SW480 (cell line): ENCODE measurements around the gene CACNA1D.

Source experiments
- DNase-seq: peaks from one replicate; pipeline ENCODE4 v3.0.0-alpha.2; 2016; ENCODE audit warnings: low spot score

CACNA1D gene

GRCh38 chr3:53691349-53691748 lies 196.9 kb downstream of the CACNA1D start:
- no peak for DNase-seq

DNA sequence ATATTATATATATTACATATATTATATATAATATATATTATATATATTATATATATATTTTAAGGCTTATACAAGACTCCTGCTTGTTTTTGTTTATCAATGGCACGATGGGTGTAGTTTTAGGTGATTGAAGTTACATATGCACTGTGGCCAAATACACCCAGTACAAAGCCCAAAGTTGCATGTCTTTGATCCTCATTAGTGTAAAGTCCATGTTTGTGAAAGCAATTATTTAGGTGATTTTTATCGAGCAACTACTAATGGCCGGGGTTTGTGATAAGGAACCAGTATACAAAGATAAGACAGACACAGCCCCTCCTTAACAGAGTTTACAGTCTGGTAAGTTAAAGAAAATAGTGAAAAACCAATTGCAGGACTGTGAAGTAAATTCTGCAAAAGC lies 197.5 kb downstream of the CACNA1D start:
- no peak for DNase-seq

GRCh38 chr3:53693451-53693850 lies 199.0 kb downstream of the CACNA1D start:
- DNase-seq, result no peak

GRCh38 chr3:53694046-53694445 lies 199.6 kb downstream of the CACNA1D start:
- DNase-seq, result no peak

- no peak for DNase-seq
These were observed 200.4 kb downstream of the CACNA1D start for GRCh38 chr3:53694666-53695323.

DNA sequence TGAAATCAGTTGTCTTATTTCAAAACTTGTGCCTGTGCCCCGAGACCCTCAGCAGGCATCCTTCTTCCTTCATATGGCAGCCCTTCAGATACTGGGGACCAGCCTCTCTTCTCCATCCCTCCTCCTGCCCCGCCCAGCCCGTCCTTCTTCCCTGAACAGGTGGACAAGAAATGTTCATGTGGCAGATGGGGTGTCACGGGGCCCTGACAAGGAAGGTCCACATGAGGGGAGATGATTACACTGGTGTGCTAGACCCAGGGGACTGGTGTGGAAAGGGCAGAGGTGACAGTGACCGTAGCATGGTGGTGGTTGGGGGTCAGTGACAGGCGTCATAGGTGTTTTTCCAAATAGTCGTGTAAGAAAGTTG lies 200.9 kb downstream of the CACNA1D start:
- no peak for DNase-seq

- no peak for DNase-seq
These were observed 202.2 kb downstream of the CACNA1D start for GRCh38 chr3:53696401-53697172.

- no peak for DNase-seq
These were observed 206.0 kb downstream of the CACNA1D start for GRCh38 chr3:53700441-53700840.

DNA sequence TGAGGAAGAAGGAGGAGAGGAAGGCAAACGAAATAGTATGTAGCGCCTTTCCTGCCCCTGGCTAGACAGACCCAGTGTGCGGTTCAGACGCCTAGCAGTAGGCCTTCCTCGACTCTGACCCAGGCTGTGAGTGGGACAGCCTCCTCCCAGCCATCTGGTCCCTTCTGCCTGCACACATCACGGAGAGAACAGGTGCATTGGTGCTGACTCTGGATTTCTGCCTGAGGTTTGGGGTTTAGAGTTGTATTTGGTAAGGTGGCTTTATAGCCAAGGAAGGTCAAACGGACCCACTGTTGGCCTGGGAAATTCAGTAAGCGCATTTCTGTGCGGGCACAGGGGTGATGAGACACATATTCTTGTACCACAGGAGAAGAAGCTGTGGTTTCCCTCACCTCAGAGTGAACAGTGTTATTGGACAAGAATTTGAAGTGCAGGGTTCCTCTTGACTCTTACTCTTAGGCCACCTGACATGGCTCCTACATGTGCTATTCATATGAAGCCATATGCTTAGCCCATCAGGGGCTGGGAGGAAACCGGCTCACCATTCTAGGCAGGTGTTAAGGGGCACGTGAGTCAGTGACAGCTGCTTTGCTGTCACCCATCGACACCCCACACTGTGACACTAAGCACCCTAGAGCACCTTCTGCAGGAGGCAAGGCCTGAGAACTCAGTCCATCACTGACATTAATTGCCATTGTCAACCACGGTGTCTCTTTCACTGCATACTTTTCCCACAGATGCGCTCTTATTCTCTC lies 208.5 kb downstream of the CACNA1D start:
- no peak for DNase-seq

DNA sequence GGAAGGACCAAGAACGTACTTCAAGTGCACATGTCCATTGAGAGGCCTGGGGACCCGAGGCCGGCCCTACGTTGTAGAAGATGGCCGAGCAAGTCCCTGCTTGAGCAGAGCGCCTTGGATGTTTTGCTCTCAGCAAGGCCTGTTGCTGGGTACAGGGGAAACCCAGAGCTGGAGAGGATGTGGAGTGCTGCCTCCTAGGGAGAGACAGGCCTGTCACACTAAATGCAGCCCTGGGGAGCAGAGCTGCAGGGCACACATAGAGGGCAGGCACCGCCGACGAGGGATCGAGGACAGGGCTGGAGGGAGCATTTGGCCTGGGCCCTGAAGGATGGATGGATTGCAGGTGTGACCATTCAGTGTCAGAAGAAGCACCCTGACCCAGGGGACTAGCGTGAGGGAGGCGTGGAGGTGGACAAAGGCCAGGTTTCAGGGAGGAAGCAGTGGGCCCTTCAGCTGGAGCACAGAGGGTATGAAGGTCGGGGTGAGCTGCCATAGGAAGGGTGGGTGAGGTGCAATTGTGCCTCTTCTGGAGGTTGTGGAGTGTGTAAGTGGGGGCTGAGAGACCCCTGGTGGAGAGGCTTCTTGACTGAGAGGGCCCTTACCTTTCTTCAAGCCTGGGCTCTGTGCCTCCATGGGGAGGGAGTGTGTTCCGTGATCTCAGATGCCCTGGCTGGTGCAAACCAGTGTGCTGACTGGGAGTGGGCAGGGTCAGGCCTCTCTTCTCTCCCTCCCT lies 209.4 kb downstream of the CACNA1D start:
- no peak for DNase-seq

- DNase-seq, result no peak
These were observed 209.9 kb downstream of the CACNA1D start for GRCh38 chr3:53704363-53704725.

- DNase-seq, result no peak
These were observed 210.8 kb downstream of the CACNA1D start for GRCh38 chr3:53705024-53705745.

- DNase-seq, result no peak
These were observed 211.4 kb downstream of the CACNA1D start for GRCh38 chr3:53705774-53706173.

- no peak for DNase-seq
These were observed 212.8 kb downstream of the CACNA1D start for GRCh38 chr3:53707222-53707621.

- no peak for DNase-seq
These were observed 213.7 kb downstream of the CACNA1D start for GRCh38 chr3:53708001-53708621.

DNA sequence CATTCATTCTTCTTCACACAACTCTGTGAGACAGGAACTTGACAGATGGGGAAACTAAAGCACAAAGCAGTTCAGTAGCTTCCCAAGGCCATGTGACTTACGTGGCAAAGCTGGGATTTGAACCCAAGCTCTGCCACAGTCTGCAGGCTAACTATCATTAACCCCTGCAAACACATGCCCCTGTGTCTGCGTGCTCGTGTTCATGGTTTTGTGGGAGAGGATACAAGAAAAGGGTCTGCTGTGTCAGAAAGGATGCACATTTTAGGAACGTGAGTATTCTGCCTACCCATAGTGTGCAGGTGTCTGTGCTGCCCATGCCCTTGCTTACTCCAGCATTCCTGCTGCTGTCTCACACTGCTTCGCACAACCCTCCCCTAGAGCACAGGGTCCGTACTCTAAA lies 214.8 kb downstream of the CACNA1D start:
- DNase-seq, result no peak

DNA sequence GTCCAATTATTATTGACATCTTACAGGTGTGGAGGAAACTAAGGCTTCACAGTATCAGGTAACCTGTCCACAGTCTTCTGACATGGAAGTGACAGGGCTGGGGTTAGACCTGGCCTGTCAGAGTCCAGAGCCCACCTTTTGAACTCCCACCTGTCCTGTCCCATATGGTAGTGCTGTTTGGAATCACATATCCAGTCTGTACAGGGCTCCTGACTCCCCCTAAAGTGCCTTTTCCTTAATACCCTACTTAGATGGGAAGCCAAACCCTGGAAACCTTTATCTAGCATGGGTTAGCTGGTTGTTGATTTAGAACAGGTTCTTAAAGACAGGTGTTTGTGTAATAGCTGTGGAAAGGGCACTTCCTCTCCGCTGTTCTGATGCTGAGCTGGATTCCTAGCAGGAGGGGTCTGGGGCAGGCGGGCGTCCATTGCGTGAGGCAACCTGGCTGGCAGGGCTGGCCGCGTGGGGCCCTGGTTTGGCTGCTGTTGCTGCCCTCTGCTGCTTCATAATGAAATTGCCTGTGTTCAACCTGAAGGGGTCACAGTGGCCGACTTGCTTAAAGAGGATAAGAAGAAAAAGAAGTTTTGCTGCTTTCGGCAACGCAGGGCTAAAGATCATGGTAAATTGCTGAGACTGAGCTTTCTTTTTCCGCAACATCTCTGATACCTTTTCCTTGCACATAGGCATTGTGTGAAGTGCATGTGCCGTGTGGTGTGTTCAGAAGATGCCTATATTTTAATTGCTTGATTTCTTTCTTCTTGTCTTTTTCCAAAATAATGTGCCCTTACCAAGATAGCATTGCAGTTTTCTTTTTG lies 215.7 kb downstream of the CACNA1D start:
- peak; percentile 63 for DNase-seq

GRCh38 chr3:53711387-53711786 lies 217.0 kb downstream of the CACNA1D start:
- DNase-seq, result no peak

- no peak for DNase-seq
These were observed 218.5 kb downstream of the CACNA1D start for GRCh38 chr3:53712817-53713388.

DNA sequence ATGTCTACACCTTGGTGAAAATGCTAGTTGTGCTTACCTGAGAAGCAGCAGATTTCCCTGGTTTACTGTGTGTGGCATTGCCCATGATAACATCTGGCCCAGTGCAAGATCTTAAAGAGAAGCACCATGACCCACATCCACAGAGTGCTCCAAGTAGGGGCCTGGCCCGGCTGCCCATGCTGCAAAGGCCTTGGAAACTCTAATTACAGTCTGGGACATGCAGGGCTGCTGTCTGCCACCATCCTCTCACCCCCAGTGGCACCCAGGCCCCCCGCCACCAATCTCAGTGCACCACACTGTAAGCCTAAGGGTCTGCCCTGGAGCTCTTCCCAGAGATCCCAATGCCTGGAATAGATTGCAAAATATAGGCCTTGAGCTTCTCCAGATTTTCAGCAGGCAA lies 219.2 kb downstream of the CACNA1D start:
- DNase-seq, result no peak
